ENCODE data around the gene BAIAP3. TPM values are rescaled to one million over a fixed set of nuclear protein-coding genes. Genes with fewer than 3 reads are reported as not detected.

The BAIAP3 gene
- total RNA-seq, 2 experiments from 2014 or later: 0.17 to 0.31 TPM

- peaks cover 4% of the 10 kb centered on the region for H3K9me3 Mint-ChIP-seq
These were observed 20.5 kb upstream of the BAIAP3 start for GRCh38 chr16:1312903-1313302.

DNA sequence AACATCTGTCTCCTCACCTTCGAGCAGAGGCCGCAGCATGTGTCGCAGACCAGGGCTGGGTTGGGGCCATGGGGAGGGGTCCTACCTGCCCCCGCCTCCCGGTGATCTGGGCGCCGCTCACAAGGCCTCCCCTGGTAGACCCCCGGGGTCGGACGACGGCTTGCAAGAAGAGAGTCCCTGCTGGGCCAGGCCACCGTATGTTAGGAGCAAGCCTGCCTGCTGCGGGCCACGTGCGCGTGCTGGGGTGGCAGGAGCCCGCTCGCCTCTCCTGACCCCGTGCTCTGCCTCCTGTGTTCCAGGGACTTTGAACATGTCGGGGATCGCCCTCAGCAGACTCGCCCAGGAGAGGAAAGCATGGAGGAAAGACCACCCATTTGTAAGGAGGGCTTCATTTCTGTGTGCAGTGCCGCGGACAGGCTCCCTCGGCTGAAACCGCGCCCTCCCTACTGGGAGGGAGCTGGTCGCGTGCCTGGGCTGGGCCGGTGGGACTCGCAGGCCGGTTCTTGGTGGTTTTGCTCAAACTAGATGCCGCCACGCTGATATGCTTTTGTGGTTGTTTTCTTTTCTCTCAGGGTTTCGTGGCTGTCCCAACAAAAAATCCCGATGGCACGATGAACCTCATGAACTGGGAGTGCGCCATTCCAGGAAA, 19.6 kb upstream of the BAIAP3 start:
- ChIA-PET POLR2A (no interaction called here), CTCF (interaction anchor here (2.4 kb wide), 1 partner anchor 13 kb away, joined by 5 read pairs; no protein-coding TSS in a partner anchor)
- H3K27ac Mint-ChIP-seq: no peak overlapping the region
- intact Hi-C loops (cut with micrococcal nuclease): no loop called here
- H3K27me3 Mint-ChIP-seq: no peaks in the 10 kb centered on the region
- H3K36me3 Mint-ChIP-seq: peaks cover 58% of the 10 kb centered on the region
- no peak for DNase-seq
- H3K4me1 Mint-ChIP-seq (ENCODE audit: low read depth): peaks cover 25% of the 10 kb centered on the region
- no peak overlapping the region for H3K4me3 Mint-ChIP-seq
- H3K9me3 Mint-ChIP-seq: no peaks in the 10 kb centered on the region

More at GRCh38 chr16:1312903-1313302, 20.5 kb upstream of the BAIAP3 start:
- Mint-ChIP-seq H3K4me1 (ENCODE audit: low read depth) (peaks cover 27% of the 10 kb centered on the region), H3K36me3 (peaks cover 48% of the 10 kb centered on the region), H3K4me3 (no peak overlapping the region), H3K27me3 (no peaks in the 10 kb centered on the region), H3K27ac (no peak overlapping the region)
- ChIA-PET POLR2A (no interaction called here), CTCF (no interaction called here)
- no peak for DNase-seq
- intact Hi-C loops (cut with micrococcal nuclease): no loop called here

DNA sequence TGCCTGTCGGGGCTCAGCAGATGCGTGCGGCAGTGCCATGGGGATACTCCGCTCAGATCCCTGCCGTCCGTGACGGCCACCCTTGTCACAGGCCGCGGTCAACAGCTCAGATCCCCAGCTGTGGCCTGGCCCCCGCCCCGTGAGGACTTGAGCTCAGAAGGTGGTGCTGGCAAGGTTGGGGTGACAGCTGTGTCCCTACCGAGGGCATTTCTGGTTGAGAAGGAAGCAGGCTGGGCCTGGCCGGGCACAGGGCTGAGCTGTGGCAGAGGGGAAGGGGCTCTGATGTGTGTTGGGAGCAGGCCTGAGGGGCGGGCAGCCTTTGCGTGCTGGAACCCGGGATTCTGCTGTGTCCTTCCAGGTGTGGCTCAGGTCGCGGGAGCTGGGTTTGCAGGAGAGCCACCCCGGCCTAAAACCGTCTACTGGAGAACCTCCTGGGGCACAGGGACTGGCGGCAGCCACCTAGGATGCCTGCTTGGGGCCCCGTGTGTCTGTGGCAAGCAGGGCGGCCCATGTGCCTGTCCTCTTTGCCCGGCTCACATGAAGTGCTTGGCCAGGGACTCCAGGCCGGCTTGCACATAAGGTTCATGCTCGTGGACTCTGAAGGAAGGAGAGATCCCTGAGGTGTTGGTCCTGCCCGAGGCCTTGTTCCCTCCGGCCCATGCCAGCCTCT, 18.9 kb upstream of the BAIAP3 start:
- Mint-ChIP-seq H3K27ac (no peak overlapping the region), H3K27me3 (no peaks in the 10 kb centered on the region), H3K9me3 (no peaks in the 10 kb centered on the region), H3K4me3 (no peak overlapping the region), H3K36me3 (peaks cover 63% of the 10 kb centered on the region), H3K4me1 (ENCODE audit: low read depth) (peaks cover 25% of the 10 kb centered on the region)
- ChIA-PET CTCF (interaction anchor here (2.4 kb wide), 1 partner anchor 14 kb away, joined by 5 read pairs; no protein-coding TSS in a partner anchor), POLR2A (no interaction called here)
- intact Hi-C loops (cut with micrococcal nuclease): no loop called here
- no peak for DNase-seq

DNA sequence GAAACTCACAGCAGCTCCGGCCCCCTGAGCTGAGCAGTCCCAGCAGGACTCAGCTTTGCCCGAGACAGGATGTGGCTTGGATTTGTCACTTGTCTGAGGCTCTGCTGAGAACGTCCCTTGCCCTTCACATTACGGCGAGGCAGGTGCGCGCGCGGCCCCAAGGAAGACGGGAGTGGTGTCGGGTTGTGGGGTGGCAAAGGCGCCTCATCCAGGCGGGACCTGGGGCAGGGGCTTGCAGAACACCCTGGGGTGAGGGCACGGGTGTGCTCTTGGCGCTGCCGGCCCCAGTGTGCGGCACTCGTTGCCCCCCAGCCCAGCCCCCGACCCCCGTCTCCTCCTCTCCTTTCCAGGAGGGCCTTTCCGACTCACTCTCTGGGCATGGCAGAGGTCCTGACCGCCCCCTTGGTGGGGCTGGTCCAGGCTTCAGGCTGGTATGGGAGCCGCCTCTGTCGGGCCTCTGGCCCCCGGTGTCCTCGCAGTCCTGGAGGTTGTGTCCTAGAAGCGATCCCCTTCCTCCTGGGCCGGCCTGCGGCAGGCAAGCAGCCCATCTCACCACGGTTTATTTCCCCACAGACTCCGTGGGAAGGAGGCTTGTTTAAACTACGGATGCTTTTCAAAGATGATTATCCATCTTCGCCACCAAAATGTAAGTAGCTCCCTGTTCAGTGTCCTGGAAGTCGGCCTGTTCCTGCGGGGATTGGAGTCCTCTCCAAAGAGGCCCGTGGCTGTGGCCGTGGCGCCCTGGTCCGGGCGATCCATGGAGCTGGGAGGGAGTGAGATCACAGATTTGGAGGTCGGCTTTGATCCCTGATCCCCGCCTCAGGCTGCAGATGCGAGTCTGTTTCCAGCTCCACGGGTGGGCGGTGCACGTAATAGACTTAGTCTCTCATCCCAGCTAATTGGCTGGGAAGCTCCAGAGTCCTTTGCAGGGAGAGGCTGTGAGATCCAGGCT, 18.1 kb upstream of the BAIAP3 start:
- Mint-ChIP-seq H3K4me3 (no peak overlapping the region), H3K27me3 (no peaks in the 10 kb centered on the region), H3K27ac (no peak overlapping the region), H3K9me3 (no peaks in the 10 kb centered on the region), H3K36me3 (peaks cover 67% of the 10 kb centered on the region), H3K4me1 (ENCODE audit: low read depth) (peaks cover 22% of the 10 kb centered on the region)
- ChIA-PET POLR2A (no interaction called here), CTCF (interaction anchor here (2.4 kb wide), 1 partner anchor 14 kb away, joined by 5 read pairs; no protein-coding TSS in a partner anchor)
- intact Hi-C loops (cut with micrococcal nuclease): no loop called here
- no peak for DNase-seq

GRCh38 chr16:1316033-1316405, 17.4 kb upstream of the BAIAP3 start:
- POLR2A ChIA-PET: no interaction called here
- H3K4me3 Mint-ChIP-seq: no peak overlapping the region
- H3K9me3 Mint-ChIP-seq: no peaks in the 10 kb centered on the region
- CTCF ChIA-PET: interaction anchor here (0.8 to 2.4 kb wide), 2 partner anchors 15 to 48 kb away, joined by 3 to 5 read pairs; no protein-coding TSS in a partner anchor
- no peak overlapping the region for H3K27ac Mint-ChIP-seq
- H3K27me3 Mint-ChIP-seq: no peaks in the 10 kb centered on the region
- peaks cover 17% of the 10 kb centered on the region for H3K4me1 Mint-ChIP-seq (ENCODE audit: low read depth)
- intact Hi-C loops (cut with micrococcal nuclease): no loop called here
- peaks cover 63% of the 10 kb centered on the region for H3K36me3 Mint-ChIP-seq
- DNase-seq: no peak

GRCh38 chr16:1317479-1318267, 15.8 kb upstream of the BAIAP3 start:
- Mint-ChIP-seq H3K27ac (no peak overlapping the region), H3K4me3 (peak overlapping the region; percentile 8), H3K36me3 (peaks cover 61% of the 10 kb centered on the region), H3K4me1 (ENCODE audit: low read depth) (peaks cover 6% of the 10 kb centered on the region), H3K9me3 (no peaks in the 10 kb centered on the region), H3K27me3 (no peaks in the 10 kb centered on the region)
- intact Hi-C loops (cut with micrococcal nuclease): no loop called here
- CTCF ChIA-PET: interaction anchor here (1.2 kb wide), 1 partner anchor 45 kb away, joined by 3 read pairs; no protein-coding TSS in a partner anchor
- POLR2A ChIA-PET: interaction anchor here (1.3 kb wide), 1 partner anchor 9 kb away, joined by 3 read pairs; the partner anchor contains the start of gene UBE2I
- DNase-seq: no peak

DNA sequence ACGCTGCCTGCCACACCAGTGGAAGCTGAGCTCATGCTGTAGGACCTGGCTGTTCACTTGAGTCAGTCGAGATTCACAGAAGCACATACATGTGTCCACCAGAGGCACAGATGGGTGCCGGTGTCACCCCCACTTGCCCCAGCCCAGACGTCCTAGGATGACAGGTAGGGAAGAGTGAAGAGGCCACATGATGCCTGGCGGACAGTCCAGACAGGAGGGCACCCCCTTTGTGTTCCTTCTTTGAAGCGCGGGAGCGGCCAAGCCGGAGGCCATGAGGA, 15.2 kb upstream of the BAIAP3 start:
- no peaks in the 10 kb centered on the region for H3K9me3 Mint-ChIP-seq
- H3K27me3 Mint-ChIP-seq: no peaks in the 10 kb centered on the region
- no peak for DNase-seq
- H3K4me3 Mint-ChIP-seq: no peak overlapping the region
- ChIA-PET CTCF (interaction anchor here (1.2 kb wide), 1 partner anchor 45 kb away, joined by 3 read pairs; no protein-coding TSS in a partner anchor), POLR2A (interaction anchor here (1.3 kb wide), 1 partner anchor 9 kb away, joined by 3 read pairs; the partner anchor contains the start of gene UBE2I)
- intact Hi-C loops (cut with micrococcal nuclease): no loop called here
- H3K36me3 Mint-ChIP-seq: peaks cover 57% of the 10 kb centered on the region
- H3K4me1 Mint-ChIP-seq (ENCODE audit: low read depth): peaks cover under 1% of the 10 kb centered on the region
- no peak overlapping the region for H3K27ac Mint-ChIP-seq

DNA sequence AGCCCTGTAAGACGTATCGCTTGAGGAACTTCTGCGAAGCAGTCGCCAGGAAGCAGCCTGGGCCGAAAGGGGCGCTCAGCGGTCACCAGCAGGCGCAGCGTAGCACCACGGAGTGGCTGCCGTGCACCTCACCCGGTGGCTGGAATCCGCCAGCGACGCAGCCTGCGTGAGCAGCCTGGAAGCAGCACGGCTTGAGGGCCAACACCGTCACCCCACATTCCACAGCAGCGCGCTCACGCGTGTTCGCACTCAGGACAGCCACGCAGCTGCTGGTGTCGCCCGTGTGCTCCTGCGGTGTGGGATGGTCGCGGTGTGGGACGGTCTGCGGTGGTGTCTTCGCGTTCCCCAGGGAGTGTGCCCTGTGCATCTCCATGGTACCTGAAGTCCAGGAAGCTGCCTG, 14.4 kb upstream of the BAIAP3 start:
- POLR2A ChIA-PET: interaction anchor here (1.3 kb wide), 1 partner anchor 10 kb away, joined by 3 read pairs; the partner anchor contains the start of gene UBE2I
- peaks cover 62% of the 10 kb centered on the region for H3K36me3 Mint-ChIP-seq
- no peaks in the 10 kb centered on the region for H3K9me3 Mint-ChIP-seq
- no peaks in the 10 kb centered on the region for H3K27me3 Mint-ChIP-seq
- H3K4me1 Mint-ChIP-seq (ENCODE audit: low read depth): no peaks in the 10 kb centered on the region
- DNase-seq: no peak
- H3K4me3 Mint-ChIP-seq: no peak overlapping the region
- CTCF ChIA-PET: no interaction called here
- H3K27ac Mint-ChIP-seq: no peak overlapping the region
- intact Hi-C loops (cut with micrococcal nuclease): no loop called here

DNA sequence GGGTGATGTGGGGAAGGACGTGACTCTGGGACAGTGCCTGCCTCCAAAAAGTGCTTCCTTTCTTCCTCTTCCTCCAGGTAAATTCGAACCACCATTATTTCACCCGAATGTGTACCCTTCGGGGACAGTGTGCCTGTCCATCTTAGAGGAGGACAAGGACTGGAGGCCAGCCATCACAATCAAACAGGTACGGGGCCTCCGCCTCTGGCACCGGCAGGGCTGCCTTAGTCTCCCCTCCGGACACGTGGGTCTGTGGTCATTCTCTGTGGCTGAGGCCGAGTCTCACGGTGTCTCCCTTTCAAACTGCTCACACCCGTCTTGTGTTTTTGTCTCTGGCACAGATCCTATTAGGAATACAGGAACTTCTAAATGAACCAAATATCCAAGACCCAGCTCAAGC, 13.3 kb upstream of the BAIAP3 start:
- Mint-ChIP-seq H3K9me3 (no peaks in the 10 kb centered on the region), H3K36me3 (peaks cover 63% of the 10 kb centered on the region), H3K4me3 (no peak overlapping the region), H3K27me3 (no peaks in the 10 kb centered on the region), H3K4me1 (ENCODE audit: low read depth) (no peaks in the 10 kb centered on the region), H3K27ac (no peak overlapping the region)
- ChIA-PET POLR2A (no interaction called here), CTCF (no interaction called here)
- intact Hi-C loops (cut with micrococcal nuclease): no loop called here
- DNase-seq: no peak

DNA sequence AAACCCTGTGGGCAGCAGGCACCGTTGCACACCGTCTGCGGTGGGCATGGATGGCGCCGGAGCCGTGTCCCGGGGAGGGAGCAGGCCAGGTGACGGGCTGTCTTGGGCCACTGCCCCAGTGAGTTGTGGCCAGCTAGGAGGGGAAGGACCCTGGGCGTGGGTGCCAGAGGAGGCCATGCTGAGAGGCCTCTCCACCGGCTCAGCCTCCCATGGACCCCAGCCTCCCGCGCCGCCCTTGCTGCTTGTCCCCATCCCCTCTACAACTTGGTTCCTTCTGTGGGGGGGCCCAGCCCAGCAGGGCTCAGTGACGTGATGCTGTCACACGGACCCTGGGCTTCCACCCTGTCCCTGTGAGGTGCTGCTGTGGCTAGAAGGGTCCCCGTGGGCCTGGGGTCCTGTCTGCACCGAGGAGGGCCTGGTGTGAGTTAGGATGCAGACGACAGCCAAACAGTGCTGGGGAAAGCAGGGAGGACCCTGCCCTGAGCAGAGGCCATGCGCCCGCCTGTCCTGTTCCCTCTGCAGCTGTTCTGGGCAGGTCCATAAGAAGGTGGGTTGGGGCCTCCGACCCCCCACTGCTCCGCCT, 12.7 kb upstream of the BAIAP3 start:
- no peak overlapping the region for H3K27ac Mint-ChIP-seq
- H3K36me3 Mint-ChIP-seq: peaks cover 62% of the 10 kb centered on the region
- CTCF ChIA-PET: no interaction called here

DNA sequence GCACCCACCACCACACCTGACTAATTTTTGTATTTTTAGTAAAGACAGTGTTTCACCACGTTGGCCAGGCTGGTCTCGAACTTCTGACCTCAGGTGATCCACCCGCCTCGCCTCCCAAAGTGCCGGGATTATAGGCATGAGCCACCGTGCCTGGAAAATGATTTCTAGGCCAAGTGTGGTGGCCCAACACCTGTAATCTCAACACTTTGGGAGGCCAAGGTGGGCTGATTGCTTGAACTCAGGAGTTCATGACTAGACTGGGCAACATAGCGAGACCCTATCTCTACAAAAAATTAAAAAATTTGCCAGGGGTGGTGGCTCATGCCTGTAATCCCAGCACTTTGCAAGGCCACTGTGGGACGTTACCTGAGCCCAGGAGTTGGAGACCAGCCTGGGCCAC, 11.0 kb upstream of the BAIAP3 start:
- H3K36me3 Mint-ChIP-seq: peaks cover 46% of the 10 kb centered on the region
- H3K9me3 Mint-ChIP-seq: no peaks in the 10 kb centered on the region
- H3K27me3 Mint-ChIP-seq: no peaks in the 10 kb centered on the region
- no peak for DNase-seq
- H3K4me3 Mint-ChIP-seq: no peak overlapping the region
- POLR2A ChIA-PET: interaction anchor here (0.7 kb wide), 1 partner anchor 445 kb away, joined by 4 read pairs; no protein-coding TSS in a partner anchor
- intact Hi-C loops (cut with micrococcal nuclease): no loop called here
- H3K27ac Mint-ChIP-seq: no peak overlapping the region
- CTCF ChIA-PET: no interaction called here
- H3K4me1 Mint-ChIP-seq (ENCODE audit: low read depth): no peaks in the 10 kb centered on the region

More for the DNA sequence above, 12.7 kb upstream of the BAIAP3 start:
- H3K9me3 Mint-ChIP-seq: no peaks in the 10 kb centered on the region
- POLR2A ChIA-PET: no interaction called here
- DNase-seq: no peak
- H3K4me1 Mint-ChIP-seq (ENCODE audit: low read depth): no peaks in the 10 kb centered on the region
- intact Hi-C loops (cut with micrococcal nuclease): no loop called here
- no peak overlapping the region for H3K4me3 Mint-ChIP-seq
- H3K27me3 Mint-ChIP-seq: no peaks in the 10 kb centered on the region

Measured in activated CD4-positive, alpha-beta memory T cell treated with anti-CD3 and anti-CD28 coated beads for 36 hours (primary cell).